SU-DHL-6 (cell line): ENCODE data around the gene WDR41.

Experiments
- EZH2phosphoT487 ChIP-seq: fragments of 200-600 bp; sonication (generic), shearing (Covaris generic); conservative IDR thresholded peaks from 2 replicates; pipeline ENCODE4 v1.6.1; 2018; ENCODE audit warnings: mild to moderate bottlenecking, antibody characterized with exemption, low read length, moderate library complexity, mixed read lengths
- TF ChIP-seq, protein P1 (sequence below): fragments of 200-600 bp; sonication (generic); IDR thresholded peaks from one replicate; pipeline ENCODE4 v1.5.1; 2017; ENCODE audit warnings: antibody characterized with exemption, mild to moderate bottlenecking, low read length, moderate library complexity; ENCODE audit not compliant: insufficient read depth, poor library complexity, severe bottlenecking

DNA sequence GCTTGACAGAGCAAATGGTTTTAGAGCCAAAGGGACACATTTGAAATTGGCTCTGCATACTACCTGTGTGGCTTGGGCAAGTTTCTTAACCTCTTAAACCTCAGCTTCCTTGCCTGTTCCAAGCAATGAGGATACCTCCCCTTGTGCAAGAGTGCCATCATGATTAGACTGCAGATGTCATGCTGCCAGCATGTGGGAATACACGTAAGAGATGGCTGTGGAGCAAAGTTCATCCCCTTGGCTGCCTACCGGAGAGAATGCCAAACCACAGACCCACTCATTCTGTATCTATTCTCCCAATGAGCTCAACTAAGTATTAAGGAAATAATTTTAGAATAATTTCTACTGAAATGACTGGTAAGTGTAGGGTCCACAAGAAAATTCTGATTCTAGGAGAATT, 101.3 kb downstream of the WDR41 start:
- TF ChIP-seq, protein P1, sequence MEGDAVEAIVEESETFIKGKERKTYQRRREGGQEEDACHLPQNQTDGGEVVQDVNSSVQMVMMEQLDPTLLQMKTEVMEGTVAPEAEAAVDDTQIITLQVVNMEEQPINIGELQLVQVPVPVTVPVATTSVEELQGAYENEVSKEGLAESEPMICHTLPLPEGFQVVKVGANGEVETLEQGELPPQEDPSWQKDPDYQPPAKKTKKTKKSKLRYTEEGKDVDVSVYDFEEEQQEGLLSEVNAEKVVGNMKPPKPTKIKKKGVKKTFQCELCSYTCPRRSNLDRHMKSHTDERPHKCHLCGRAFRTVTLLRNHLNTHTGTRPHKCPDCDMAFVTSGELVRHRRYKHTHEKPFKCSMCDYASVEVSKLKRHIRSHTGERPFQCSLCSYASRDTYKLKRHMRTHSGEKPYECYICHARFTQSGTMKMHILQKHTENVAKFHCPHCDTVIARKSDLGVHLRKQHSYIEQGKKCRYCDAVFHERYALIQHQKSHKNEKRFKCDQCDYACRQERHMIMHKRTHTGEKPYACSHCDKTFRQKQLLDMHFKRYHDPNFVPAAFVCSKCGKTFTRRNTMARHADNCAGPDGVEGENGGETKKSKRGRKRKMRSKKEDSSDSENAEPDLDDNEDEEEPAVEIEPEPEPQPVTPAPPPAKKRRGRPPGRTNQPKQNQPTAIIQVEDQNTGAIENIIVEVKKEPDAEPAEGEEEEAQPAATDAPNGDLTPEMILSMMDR = no peak
- no peak for TF ChIP-seq EZH2phosphoT487
